Esophagus squamous epithelium (tissue), 4 donors: ENCODE results near the gene SLC25A44.

Experiments used
- CTCF ChIP-seq, 6 experiments: fragments of 450-650 bp in 4 of 6; fragments of 200-600 bp in 2 of 6; sonication (generic) in 2 of 6; IDR thresholded peaks; one replicate each; pipeline ENCODE4 v1.5.1; 2016 to 2019; ENCODE audit warnings: antibody characterized with exemption in 6 of 6, mild to moderate bottlenecking in 4 of 6, moderate library complexity in 4 of 6
- POLR2A ChIP-seq, 4 donors: fragments of 450-650 bp; IDR thresholded peaks; one replicate each; pipeline ENCODE4 v1.6.1; 2017; ENCODE audit warnings: antibody characterized with exemption in 4 of 4, mild to moderate bottlenecking in 4 of 4, moderate library complexity in 3 of 4

GRCh38 chr1:156257711-156258110 is 63.8 kb downstream of the SLC25A44 start:
- no peak for TF ChIP-seq CTCF (IDR thresholded peaks at IDR 0.05)
- TF ChIP-seq POLR2A (IDR thresholded peaks at IDR 0.05) = no peak
